Hematopoietic multipotent progenitor cell treated with erythropoietin and hydrocortisone succinate and interleukin-3 and kit ligand, for 15 days (in vitro differentiated cells): ENCODE results near the gene TRIM66.

Experiments used
- DNase-seq: peaks from one replicate; pipeline ENCODE4 v3.0.0-alpha.2; 2015; ENCODE audit warnings: low spot score

The TRIM66 gene

DNA sequence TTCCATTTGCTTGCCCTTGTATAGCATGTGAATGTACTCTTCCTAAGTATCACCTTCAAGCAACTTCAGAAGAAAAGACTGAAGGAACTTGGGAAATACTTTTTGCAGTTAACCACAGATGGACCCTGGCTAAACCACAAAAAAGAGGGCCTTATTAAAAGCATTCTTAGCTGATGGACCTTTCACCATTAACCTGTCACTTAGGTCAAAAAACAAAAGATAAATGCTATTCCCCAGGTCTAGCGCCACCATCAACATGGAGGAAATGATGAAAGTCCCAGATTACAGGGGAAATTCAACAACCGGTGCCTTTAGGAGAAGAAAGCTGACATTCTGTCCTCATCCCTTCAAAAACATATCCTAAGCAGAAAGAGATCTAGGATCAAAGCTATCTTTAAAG is 117.9 kb downstream of the TRIM66 start:
- no peak for DNase-seq
